HCT116 (cell line): ENCODE measurements around the gene RENBP.

ENCODE experiments used
- EZH2 ChIP-seq: fragments of 200-600 bp; sonication (generic); IDR thresholded peaks from 2 replicates; pipeline ENCODE4 v1.6.1; 2017; ENCODE audit warnings: antibody characterized with exemption, mixed run types
- EZH2phosphoT487 ChIP-seq: fragments of 200-600 bp; IDR thresholded peaks from 2 replicates; pipeline ENCODE4 v1.6.1; 2018; ENCODE audit warnings: antibody characterized with exemption, borderline replicate concordance
- POLR2A ChIP-seq: IDR thresholded peaks from 2 replicates; pipeline ENCODE4 v1.7.0; 2011; ENCODE audit warnings: borderline replicate concordance; ENCODE audit not compliant: insufficient read depth, insufficient read length; ENCODE audit errors: extremely low read depth
- RAD21 ChIP-seq: IDR thresholded peaks from 2 replicates; pipeline ENCODE4 v1.6.1; 2012; ENCODE audit warnings: low read depth, mild to moderate bottlenecking

GRCh38 chrX:153938226-153938786, 6.1 kb downstream of the RENBP start:
- TF ChIP-seq EZH2phosphoT487 = no peak
- TF ChIP-seq POLR2A = no peak
- no peak for TF ChIP-seq RAD21
- no peak for TF ChIP-seq EZH2
